A549 (cell line): Measurements from ENCODE around the gene TDRD12. TPM values are rescaled to one million over a fixed set of nuclear protein-coding genes. Genes with fewer than 3 reads are reported as not detected.

Experiments used
- ATAC-seq, 2 experiments: fragments of 200-7000 bp in 1 of 2; fragments of >200 bp in 1 of 2; cut with Nextera tagmentation in 1 of 2; cut with Tn5 transposase in 1 of 2; 3 replicates each; pipeline versions ENCODE4 v1.8.0 to v1.9.1; 2018 to 2020; ENCODE audit warnings: mild to moderate bottlenecking in 1 of 2, moderate library complexity in 1 of 2
- CTCF ChIA-PET: fragments of 300-600 bp; sonication (Branson Sonifier 250); formaldehyde crosslinking; extraction: SDS; loops from one replicate; lab custom pipeline; 2021; ENCODE audit warnings: antibody characterized with exemption, inconsistent platforms; lab: Yijun Ruan, JAX
- POLR2A ChIA-PET: fragments of 350-600 bp; formaldehyde crosslinking; extraction: SDS; loops from one replicate; lab custom pipeline; 2021; ENCODE audit warnings: antibody characterized with exemption, inconsistent platforms; lab: Yijun Ruan, JAX
- DNase-seq, 2 experiments: peaks; one replicate each; pipeline versions ENCODE4 v3.0.0 to v3.0.0-alpha.2; 2011 to 2016; ENCODE audit warnings: low read depth in 1 of 2, low spot score in 1 of 2
- FAIRE-seq: peaks from 2 replicates; lab custom pipeline; 2011; peaks lifted over from hg19 to GRCh38; lab: Jason Lieb, UNC
- H3K27ac ChIP-seq, 2 experiments: fragments of >200 bp; sonication (Bioruptor Twin); formaldehyde crosslinking; 3 replicates each; pipeline ENCODE4 v1.5.1; 2016 to 2017
- H3K4me1 ChIP-seq: fragments of >200 bp; sonication (Bioruptor Twin); formaldehyde crosslinking; 3 replicates; pipeline ENCODE4 v1.6.1; 2016
- H3K4me2 ChIP-seq: fragments of >200 bp; sonication (Bioruptor Twin); formaldehyde crosslinking; 3 replicates; pipeline ENCODE4 v1.6.1; 2016
- H3K4me3 ChIP-seq: fragments of >200 bp; sonication (Bioruptor Twin); formaldehyde crosslinking; 3 replicates; pipeline ENCODE4 v1.5.1; 2016
- H3K9me3 ChIP-seq: fragments of >200 bp; sonication (Bioruptor Twin); formaldehyde crosslinking; 3 replicates; pipeline ENCODE4 v1.6.1; 2016
- BHLHE40 ChIP-seq: IDR thresholded peaks from 2 replicates; pipeline ENCODE4 v1.6.1; 2012; ENCODE audit warnings: low read depth, low read length, inconsistent platforms
- CBX2 ChIP-seq: fragments of 200-600 bp; sonication (generic); IDR thresholded peaks from 2 replicates; pipeline ENCODE4 v1.6.1; 2016; ENCODE audit warnings: low read depth, mild to moderate bottlenecking, borderline replicate concordance
- CBX8 ChIP-seq: fragments of 200-600 bp; sonication (generic); IDR thresholded peaks from 2 replicates; pipeline ENCODE4 v1.6.1; 2016
- E2F6 ChIP-seq: IDR thresholded peaks from 2 replicates; pipeline ENCODE4 v1.6.1; 2012; ENCODE audit warnings: low read depth, borderline replicate concordance
- EHF ChIP-seq: fragments of 250-450 bp; sonication (Bioruptor Pico); IDR thresholded peaks from 2 replicates; pipeline ENCODE4 v1.5.0; 2020; ENCODE audit warnings: mild to moderate bottlenecking
- EHMT2 ChIP-seq: fragments of 200-600 bp; sonication (generic); IDR thresholded peaks from 2 replicates; pipeline ENCODE4 v1.6.1; 2016; ENCODE audit warnings: antibody characterized with exemption, low read depth, mild to moderate bottlenecking, moderate library complexity
- EP300 ChIP-seq, 2 experiments: fragments of >200 bp; sonication (Bioruptor Twin); formaldehyde crosslinking; IDR thresholded peaks; 2 replicates in 1 of 2; 3 replicates in 1 of 2; pipeline ENCODE4 v1.6.1; 2016 to 2017
- ESRRA ChIP-seq: fragments of 150-350 bp; IDR thresholded peaks from 2 replicates; pipeline ENCODE4 v1.6.1; 2014; ENCODE audit warnings: mild to moderate bottlenecking, low read length, borderline replicate concordance
- GATA3 ChIP-seq: IDR thresholded peaks from 2 replicates; pipeline ENCODE4 v1.6.1; 2012; ENCODE audit warnings: borderline replicate concordance
- HDAC2 ChIP-seq: fragments of 200-600 bp; sonication (generic); IDR thresholded peaks from 2 replicates; pipeline ENCODE4 v1.6.1; 2016
- HMGXB4 ChIP-seq: fragments of 250-450 bp; sonication (Bioruptor Pico); IDR thresholded peaks from 2 replicates; pipeline ENCODE4 v1.5.0; 2021; ENCODE audit warnings: mild to moderate bottlenecking, moderate library complexity, borderline replicate concordance
- HOXA7 ChIP-seq: fragments of 250-450 bp; sonication (Bioruptor Pico); IDR thresholded peaks from 2 replicates; pipeline ENCODE4 v1.5.0; 2020; ENCODE audit warnings: mild to moderate bottlenecking, moderate library complexity
- HOXB5 ChIP-seq: fragments of 250-450 bp; sonication (Bioruptor Pico); IDR thresholded peaks from 2 replicates; pipeline ENCODE4 v1.5.0; 2020; ENCODE audit warnings: mild to moderate bottlenecking, moderate library complexity
- KDM5A ChIP-seq: fragments of 200-600 bp; sonication (generic); IDR thresholded peaks from 2 replicates; pipeline ENCODE4 v1.6.1; 2016; ENCODE audit warnings: antibody characterized with exemption, mild to moderate bottlenecking
- MAFK ChIP-seq: fragments of 450-650 bp; IDR thresholded peaks from 2 replicates; pipeline ENCODE4 v1.6.1; 2014; ENCODE audit not compliant: partially characterized antibody
- MAX ChIP-seq: IDR thresholded peaks from 2 replicates; pipeline ENCODE4 v1.6.1; 2012
- MYC ChIP-seq: IDR thresholded peaks from 2 replicates; pipeline ENCODE4 v1.6.1; 2012; ENCODE audit warnings: mild to moderate bottlenecking, inconsistent platforms, low read length, improper control_type of control experiment, borderline replicate concordance
- PHF8 ChIP-seq: fragments of 200-600 bp; sonication (generic); IDR thresholded peaks from 2 replicates; pipeline ENCODE4 v1.6.1; 2016; ENCODE audit warnings: low read depth, mild to moderate bottlenecking, antibody characterized with exemption, moderate library complexity, borderline replicate concordance
- POLR2A ChIP-seq: IDR thresholded peaks from 2 replicates; pipeline ENCODE4 v1.6.1; 2012; ENCODE audit warnings: mild to moderate bottlenecking, low read length
- RARB ChIP-seq: fragments of 250-450 bp; sonication (Bioruptor Pico); IDR thresholded peaks from 2 replicates; pipeline ENCODE4 v1.8.0; 2021; ENCODE audit warnings: mild to moderate bottlenecking, moderate library complexity
- REST ChIP-seq: fragments of 200-600 bp; sonication (generic); IDR thresholded peaks from 2 replicates; pipeline ENCODE4 v1.6.1; 2016; ENCODE audit warnings: antibody characterized with exemption, mild to moderate bottlenecking, moderate library complexity
- RNF2 ChIP-seq: fragments of 200-600 bp; sonication (generic); IDR thresholded peaks from 2 replicates; pipeline ENCODE4 v1.6.1; 2016; ENCODE audit warnings: low read depth, mild to moderate bottlenecking, antibody characterized with exemption, moderate library complexity, borderline replicate concordance
- TP53 ChIP-seq: fragments of 250-450 bp; sonication (Bioruptor Pico); IDR thresholded peaks from 2 replicates; pipeline ENCODE4 v1.5.0; 2021; ENCODE audit warnings: mild to moderate bottlenecking, moderate library complexity
- ZFP36 ChIP-seq: fragments of 450-650 bp; IDR thresholded peaks from 2 replicates; pipeline ENCODE4 v1.6.1; 2014; ENCODE audit warnings: borderline replicate concordance; ENCODE audit not compliant: partially characterized antibody
- WGBS: methylation state at CpG from one replicate; pipeline ENCODE4 v1.1.6; 2017; ENCODE audit errors: missing lambda C conversion rate; 5-methylcytosine and 5-hydroxymethylcytosine counted together
- polyA plus RNA-seq, 4 experiments: library from polyadenylated mRNA; depleted of rRNA in 3 of 4; stranded (reverse); fragments of >200 nt; fragmentation: RNase III in 1 of 4; extraction: RNeasy Plus Mini Kit Qiagen cat#74134 plus additional on column Dnase treatment in 1 of 4; gene quantifications; 2 replicates in 3 of 4; 3 replicates in 1 of 4; pipeline ENCODE4 v1.2.3, GENCODE V29; 2011 to 2017

The TDRD12 gene
- polyA plus RNA-seq, 2 of the 4 experiments (the other 2 are of a cell fraction): 0.19 to 0.53 TPM

- no peak for DNase-seq
- no peak for FAIRE-seq
- TF ChIP-seq ZFP36: no peak
- no peak for TF ChIP-seq MAX
- no peak for TF ChIP-seq PHF8
- no peak for TF ChIP-seq E2F6
- no peak for TF ChIP-seq HOXB5
- 96% methylated on average over 5 of the region's 22 CpGs for WGBS
- ChIA-PET CTCF (interaction anchor here (0.5 to 1.4 kb wide), 3 partner anchors 9 to 393 kb away, joined by 3 to 4 read pairs (median 3); partner anchors contain the start of gene SLC7A9), POLR2A (no interaction called here)
- no peaks in the 10 kb centered on the region for H3K4me1 ChIP-seq
- no peak overlapping the region for H3K27ac ChIP-seq
- no peak overlapping the region for H3K4me2 ChIP-seq
- H3K4me3 ChIP-seq: no peak overlapping the region
- no peak for ATAC-seq
- H3K9me3 ChIP-seq: no peaks in the 10 kb centered on the region
Observed at GRCh38 chr19:32720216-32720935, 809 bp downstream of the TDRD12 start.

GRCh38 chr19:32720936-32721250 is 1.3 kb downstream of the TDRD12 start:
- FAIRE-seq (no peak), DNase-seq (no peak), ATAC-seq (no peak)
- CTCF ChIA-PET: interaction anchor here (1.4 kb wide), 1 partner anchor 9 kb away, joined by 4 read pairs; no protein-coding TSS in a partner anchor
- Histone ChIP-seq H3K4me1 (no peaks in the 10 kb centered on the region), H3K27ac (no peak overlapping the region), H3K9me3 (0 out of 3 replicates have a peak, but pooled peaks cover 4% of the 10 kb centered on the region), H3K4me2 (no peak overlapping the region), H3K4me3 (no peak overlapping the region)
- no peak for TF ChIP-seq ESRRA
- TF ChIP-seq EHF (CRISPR knock-in tag): no peak
- no peak for TF ChIP-seq RNF2
- TF ChIP-seq GATA3: no peak
- no peak for TF ChIP-seq MAFK
- no peak for TF ChIP-seq EHMT2
- no peak for TF ChIP-seq REST
- no peak for TF ChIP-seq BHLHE40
- no peak for TF ChIP-seq HOXA7 (CRISPR knock-in tag)
- 93% methylated on average over 22 of the region's 22 CpGs for WGBS
- POLR2A ChIA-PET: no interaction called here

- DNase-seq (no peak), FAIRE-seq (peak; percentile 54), ATAC-seq (no peak)
- ChIA-PET POLR2A (no interaction called here), CTCF (interaction anchor here (0.6 to 2.2 kb wide), 8 partner anchors 13 to 226 kb away, joined by 3 to 6 read pairs (median 3); no protein-coding TSS in a partner anchor)
- Histone ChIP-seq H3K4me3 (no peak overlapping the region), H3K4me2 (no peak overlapping the region), H3K9me3 (no peaks in the 10 kb centered on the region), H3K4me1 (no peaks in the 10 kb centered on the region), H3K27ac (no peak overlapping the region)
- 69% methylated on average over 4 of the region's 4 CpGs for WGBS
- TF ChIP-seq MAX: no peak
- no peak for TF ChIP-seq MYC
- TF ChIP-seq CBX8: no peak
- TF ChIP-seq EP300 (IDR thresholded peaks at IDR 0.05): no peak
- no peak for TF ChIP-seq HMGXB4 (CRISPR knock-in tag)
- no peak for TF ChIP-seq POLR2A
- no peak for TF ChIP-seq RARB (CRISPR knock-in tag)
- TF ChIP-seq CBX2: no peak
- no peak for TF ChIP-seq HDAC2
- no peak for TF ChIP-seq EHF (CRISPR knock-in tag)
- TF ChIP-seq KDM5A: no peak
- no peak for TF ChIP-seq TP53 (CRISPR knock-in tag)
Observed at GRCh38 chr19:32735936-32736335, 16.4 kb downstream of the TDRD12 start.
